HCT116 (cell line): ENCODE measurements around the gene VSTM2B. TPM values are rescaled to one million over a fixed set of nuclear protein-coding genes. Genes with fewer than 3 reads are reported as not detected.

Source experiments
- ATAC-seq: fragments of 200-7000 bp; cut with Tn5 transposase; 2 replicates; pipeline ENCODE4 v1.9.1; 2020; ENCODE audit warnings: mild to moderate bottlenecking, moderate library complexity
- BruUV-seq: library from RNA; stranded (reverse); fragments of 400-500 nt; replicated peaks from 2 replicates; lab custom pipeline; 2021; lab: Mats Ljungman, UMichigan
- CTCF ChIA-PET: fragments of 300-600 bp; sonication (Branson Sonifier 250); formaldehyde crosslinking; loops from one replicate; lab custom pipeline; 2021; ENCODE audit warnings: antibody characterized with exemption; lab: Charles Lee
- POLR2A ChIA-PET: fragments of 300-600, 350-600 bp; sonication (Branson Sonifier 250); formaldehyde crosslinking; loops from one replicate; lab custom pipeline; 2021; ENCODE audit warnings: antibody characterized with exemption; lab: Charles Lee
- RAD21 ChIA-PET, 2 experiments: fragments of 300-600 bp; sonication (Branson Sonifier 250); formaldehyde crosslinking; loops; one replicate each; lab custom pipeline; 2023; ENCODE audit warnings: low total read pairs in 2 of 2; ENCODE audit not compliant: uncharacterized antibody in 2 of 2, unreplicated experiment in 2 of 2, low non-redundant PET in 1 of 2; lab: Charles Lee
- DNase-seq: peaks from one replicate; pipeline ENCODE4 v3.0.0-alpha.2; 2010; ENCODE audit warnings: low read depth, low spot score
- H2AFZ ChIP-seq: fragments of 200-600 bp; shearing (Covaris generic), sonication (generic); 2 replicates; pipeline ENCODE4 v1.6.1; 2017; ENCODE audit warnings: low read depth, mixed run types, mixed read lengths, antibody characterized with exemption, low read length; ENCODE audit not compliant: poor library complexity, severe bottlenecking
- H3K27ac ChIP-seq: 2 replicates; pipeline ENCODE4 v1.5.1; 2012; ENCODE audit warnings: low read depth, low read length
- H3K27me3 ChIP-seq: fragments of 200-600 bp; sonication (generic); 2 replicates; pipeline ENCODE4 v1.6.1; 2016; ENCODE audit warnings: mixed run types, low read length, mixed read lengths; ENCODE audit not compliant: insufficient read depth
- H3K36me3 ChIP-seq, 2 experiments: fragments of 200-500 bp in 1 of 2; fragments of 200-600 bp in 1 of 2; sonication (Bioruptor generic) in 1 of 2; sonication (generic) in 1 of 2; 2 replicates each; pipeline versions ENCODE4 v1.5.1 to v1.6.1; 2014 to 2016; ENCODE audit warnings: low read length in 2 of 2, inconsistent platforms in 1 of 2, mixed read lengths in 1 of 2, mixed run types in 1 of 2; ENCODE audit not compliant: insufficient read depth in 2 of 2, control insufficient read depth in 1 of 2
- H3K4me1 ChIP-seq, 2 experiments: fragments of 200-600 bp in 1 of 2; sonication (generic) in 1 of 2; 2 replicates each; pipeline versions ENCODE4 v1.5.1 to v1.6.1; 2012 to 2017; ENCODE audit warnings: low read length in 2 of 2, inconsistent platforms in 1 of 2, mild to moderate bottlenecking in 1 of 2, mixed read lengths in 1 of 2, mixed run types in 1 of 2, moderate library complexity in 1 of 2; ENCODE audit not compliant: insufficient read depth in 2 of 2, control insufficient read depth in 1 of 2
- H3K4me2 ChIP-seq: fragments of 200-600 bp; sonication (generic); 2 replicates; pipeline ENCODE4 v1.6.1; 2017; ENCODE audit warnings: mixed run types, low read length, mixed read lengths
- H3K4me3 ChIP-seq, 2 experiments: fragments of 200-600 bp in 1 of 2; sonication (generic) in 1 of 2; replicated peaks in 1 of 2; 2 replicates each; pipeline ENCODE4 v1.5.1; 2011 to 2016; ENCODE audit warnings: low read length in 2 of 2, control low read depth in 1 of 2, low read depth in 1 of 2, mild to moderate bottlenecking in 1 of 2, mixed read lengths in 1 of 2, mixed run types in 1 of 2
- H3K79me2 ChIP-seq: fragments of 200-600 bp; sonication (generic); 2 replicates; pipeline ENCODE4 v1.6.1; 2017; ENCODE audit warnings: mild to moderate bottlenecking, mixed run types, low read length, moderate library complexity, mixed read lengths; ENCODE audit not compliant: insufficient read depth
- H3K9ac ChIP-seq: fragments of 200-600 bp; sonication (generic); 2 replicates; pipeline ENCODE4 v1.6.1; 2016; ENCODE audit warnings: low read length, mixed read lengths
- H3K9me2 ChIP-seq: fragments of 200-600 bp; sonication (generic), shearing (Covaris generic); 2 replicates; pipeline ENCODE4 v1.6.1; 2017; ENCODE audit warnings: mixed run types, mild to moderate bottlenecking, moderate library complexity; ENCODE audit not compliant: insufficient read depth
- H3K9me3 ChIP-seq, 2 experiments: fragments of 200-500 bp in 1 of 2; fragments of 200-600 bp in 1 of 2; sonication (Bioruptor generic) in 1 of 2; sonication (generic) in 1 of 2; 2 replicates each; pipeline ENCODE4 v1.6.1; 2014 to 2017; ENCODE audit warnings: low read length in 2 of 2, mixed read lengths in 2 of 2, inconsistent platforms in 1 of 2, low read depth in 1 of 2, mild to moderate bottlenecking in 1 of 2, mixed run types in 1 of 2, moderate library complexity in 1 of 2; ENCODE audit not compliant: control insufficient read depth in 1 of 2, insufficient read depth in 1 of 2
- H4K20me1 ChIP-seq: fragments of 200-600 bp; sonication (generic), shearing (Covaris generic); 2 replicates; pipeline ENCODE4 v1.6.1; 2017; ENCODE audit warnings: mixed run types, mild to moderate bottlenecking, moderate library complexity; ENCODE audit not compliant: insufficient read depth
- ELF1 ChIP-seq: IDR thresholded peaks from 2 replicates; pipeline ENCODE4 v1.6.1; 2012; ENCODE audit warnings: low read depth, borderline replicate concordance
- EZH2 ChIP-seq: fragments of 200-600 bp; sonication (generic); IDR thresholded peaks from 2 replicates; pipeline ENCODE4 v1.6.1; 2017; ENCODE audit warnings: antibody characterized with exemption, mixed run types
- EZH2phosphoT487 ChIP-seq: fragments of 200-600 bp; IDR thresholded peaks from 2 replicates; pipeline ENCODE4 v1.6.1; 2018; ENCODE audit warnings: antibody characterized with exemption, borderline replicate concordance
- FOSL1 ChIP-seq: IDR thresholded peaks from 2 replicates; pipeline ENCODE4 v1.6.1; 2012; ENCODE audit warnings: low read depth
- JUND ChIP-seq: IDR thresholded peaks from 2 replicates; pipeline ENCODE4 v1.6.1; 2012
- POLR2A ChIP-seq: IDR thresholded peaks from 2 replicates; pipeline ENCODE4 v1.7.0; 2011; ENCODE audit warnings: borderline replicate concordance; ENCODE audit not compliant: insufficient read depth, insufficient read length; ENCODE audit errors: extremely low read depth
- POLR2AphosphoS5 ChIP-seq: IDR thresholded peaks from 2 replicates; pipeline ENCODE4 v1.6.1; 2011; ENCODE audit warnings: mild to moderate bottlenecking, low read depth, low read length, moderate library complexity
- RAD21 ChIP-seq: IDR thresholded peaks from 2 replicates; pipeline ENCODE4 v1.6.1; 2012; ENCODE audit warnings: low read depth, mild to moderate bottlenecking
- SIN3A ChIP-seq: IDR thresholded peaks from 2 replicates; pipeline ENCODE4 v1.6.1; 2012; ENCODE audit warnings: low read depth
- SRF ChIP-seq: IDR thresholded peaks from 2 replicates; pipeline ENCODE4 v1.6.1; 2012; ENCODE audit warnings: low read depth
- TCF7L2 ChIP-seq: IDR thresholded peaks from 2 replicates; pipeline ENCODE4 v1.7.0; 2011; ENCODE audit warnings: borderline replicate concordance, inconsistent platforms; ENCODE audit not compliant: insufficient read depth, insufficient read length; ENCODE audit errors: extremely low read depth
- YY1 ChIP-seq: IDR thresholded peaks from 2 replicates; pipeline ENCODE4 v1.6.1; 2011; ENCODE audit warnings: low read length, low read depth, moderate library complexity, mild to moderate bottlenecking; ENCODE audit not compliant: insufficient replicate concordance; ENCODE audit errors: extremely low read depth
- ZNF274 ChIP-seq: fragments of 200-500 bp; sonication (Bioruptor generic); IDR thresholded peaks from 2 replicates; pipeline ENCODE4 v1.6.1; 2014; ENCODE audit warnings: mild to moderate bottlenecking, low read depth, low read length, inconsistent platforms
- intact Hi-C: fragments of 100-400 bp; cut with micrococcal nuclease; formaldehyde crosslinking; loops from 2 replicates; pipeline ENCODE4 v1.10.0; 2022
- total RNA-seq: library from RNA; stranded (reverse); gene quantifications from one replicate; pipeline ENCODE4 v1.2.1, GENCODE V29; 2021; ENCODE audit not compliant: unreplicated experiment
- TF ChIP-seq, protein P1 (sequence below): IDR thresholded peaks from 2 replicates; pipeline ENCODE4 v1.6.1; 2012; ENCODE audit warnings: low read depth
- TF ChIP-seq, protein P2 (sequence below): IDR thresholded peaks from 2 replicates; pipeline ENCODE4 v1.6.1; 2011; ENCODE audit warnings: mild to moderate bottlenecking, low read length, moderate library complexity; ENCODE audit not compliant: insufficient replicate concordance; ENCODE audit errors: extremely low read depth
- TF ChIP-seq, protein P3 (sequence below): IDR thresholded peaks from 2 replicates; pipeline ENCODE4 v1.6.1; 2012
- TF ChIP-seq, protein P4 (sequence below): IDR thresholded peaks from 2 replicates; pipeline ENCODE4 v1.6.1; 2012

Gene VSTM2B
- total RNA-seq, 1 experiment from 2014 or later: not detected

GRCh38 chr19:29561601-29562000, 35.8 kb downstream of the VSTM2B start:
- no peaks in the 10 kb centered on the region for H3K79me2 ChIP-seq
- no peak overlapping the region for H3K4me3 ChIP-seq
- DNase-seq (no peak), ATAC-seq (no peak)
- TF ChIP-seq JUND: no peak
- TF ChIP-seq ZNF274: no peak
- TF ChIP-seq, protein P1, sequence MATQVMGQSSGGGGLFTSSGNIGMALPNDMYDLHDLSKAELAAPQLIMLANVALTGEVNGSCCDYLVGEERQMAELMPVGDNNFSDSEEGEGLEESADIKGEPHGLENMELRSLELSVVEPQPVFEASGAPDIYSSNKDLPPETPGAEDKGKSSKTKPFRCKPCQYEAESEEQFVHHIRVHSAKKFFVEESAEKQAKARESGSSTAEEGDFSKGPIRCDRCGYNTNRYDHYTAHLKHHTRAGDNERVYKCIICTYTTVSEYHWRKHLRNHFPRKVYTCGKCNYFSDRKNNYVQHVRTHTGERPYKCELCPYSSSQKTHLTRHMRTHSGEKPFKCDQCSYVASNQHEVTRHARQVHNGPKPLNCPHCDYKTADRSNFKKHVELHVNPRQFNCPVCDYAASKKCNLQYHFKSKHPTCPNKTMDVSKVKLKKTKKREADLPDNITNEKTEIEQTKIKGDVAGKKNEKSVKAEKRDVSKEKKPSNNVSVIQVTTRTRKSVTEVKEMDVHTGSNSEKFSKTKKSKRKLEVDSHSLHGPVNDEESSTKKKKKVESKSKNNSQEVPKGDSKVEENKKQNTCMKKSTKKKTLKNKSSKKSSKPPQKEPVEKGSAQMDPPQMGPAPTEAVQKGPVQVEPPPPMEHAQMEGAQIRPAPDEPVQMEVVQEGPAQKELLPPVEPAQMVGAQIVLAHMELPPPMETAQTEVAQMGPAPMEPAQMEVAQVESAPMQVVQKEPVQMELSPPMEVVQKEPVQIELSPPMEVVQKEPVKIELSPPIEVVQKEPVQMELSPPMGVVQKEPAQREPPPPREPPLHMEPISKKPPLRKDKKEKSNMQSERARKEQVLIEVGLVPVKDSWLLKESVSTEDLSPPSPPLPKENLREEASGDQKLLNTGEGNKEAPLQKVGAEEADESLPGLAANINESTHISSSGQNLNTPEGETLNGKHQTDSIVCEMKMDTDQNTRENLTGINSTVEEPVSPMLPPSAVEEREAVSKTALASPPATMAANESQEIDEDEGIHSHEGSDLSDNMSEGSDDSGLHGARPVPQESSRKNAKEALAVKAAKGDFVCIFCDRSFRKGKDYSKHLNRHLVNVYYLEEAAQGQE: no peak
- no peak for TF ChIP-seq ELF1
- TF ChIP-seq EZH2: no peak
- TF ChIP-seq FOSL1: no peak
- TF ChIP-seq, protein P2, sequence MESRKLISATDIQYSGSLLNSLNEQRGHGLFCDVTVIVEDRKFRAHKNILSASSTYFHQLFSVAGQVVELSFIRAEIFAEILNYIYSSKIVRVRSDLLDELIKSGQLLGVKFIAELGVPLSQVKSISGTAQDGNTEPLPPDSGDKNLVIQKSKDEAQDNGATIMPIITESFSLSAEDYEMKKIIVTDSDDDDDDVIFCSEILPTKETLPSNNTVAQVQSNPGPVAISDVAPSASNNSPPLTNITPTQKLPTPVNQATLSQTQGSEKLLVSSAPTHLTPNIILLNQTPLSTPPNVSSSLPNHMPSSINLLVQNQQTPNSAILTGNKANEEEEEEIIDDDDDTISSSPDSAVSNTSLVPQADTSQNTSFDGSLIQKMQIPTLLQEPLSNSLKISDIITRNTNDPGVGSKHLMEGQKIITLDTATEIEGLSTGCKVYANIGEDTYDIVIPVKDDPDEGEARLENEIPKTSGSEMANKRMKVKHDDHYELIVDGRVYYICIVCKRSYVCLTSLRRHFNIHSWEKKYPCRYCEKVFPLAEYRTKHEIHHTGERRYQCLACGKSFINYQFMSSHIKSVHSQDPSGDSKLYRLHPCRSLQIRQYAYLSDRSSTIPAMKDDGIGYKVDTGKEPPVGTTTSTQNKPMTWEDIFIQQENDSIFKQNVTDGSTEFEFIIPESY: no peak
- TF ChIP-seq, protein P3, sequence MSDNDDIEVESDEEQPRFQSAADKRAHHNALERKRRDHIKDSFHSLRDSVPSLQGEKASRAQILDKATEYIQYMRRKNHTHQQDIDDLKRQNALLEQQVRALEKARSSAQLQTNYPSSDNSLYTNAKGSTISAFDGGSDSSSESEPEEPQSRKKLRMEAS: no peak
- no peak for TF ChIP-seq SIN3A
- no peak for TF ChIP-seq POLR2AphosphoS5
- TF ChIP-seq YY1: no peak
- no peak for TF ChIP-seq TCF7L2
- TF ChIP-seq SRF: no peak
- TF ChIP-seq EZH2phosphoT487: no peak
- TF ChIP-seq, protein P4, sequence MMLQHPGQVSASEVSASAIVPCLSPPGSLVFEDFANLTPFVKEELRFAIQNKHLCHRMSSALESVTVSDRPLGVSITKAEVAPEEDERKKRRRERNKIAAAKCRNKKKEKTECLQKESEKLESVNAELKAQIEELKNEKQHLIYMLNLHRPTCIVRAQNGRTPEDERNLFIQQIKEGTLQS: no peak
- no peak for TF ChIP-seq RAD21
- TF ChIP-seq POLR2A: no peak
- H3K27me3 ChIP-seq: peaks cover 28% of the 10 kb centered on the region
- no peak overlapping the region for H3K9ac ChIP-seq
- H3K9me3 ChIP-seq: no peaks in the 10 kb centered on the region
- no peak overlapping the region for H3K4me2 ChIP-seq
- H3K9me2 ChIP-seq: no peaks in the 10 kb centered on the region
- no peaks in the 10 kb centered on the region for H3K36me3 ChIP-seq
- RAD21 ChIA-PET: no interaction called here
- POLR2A ChIA-PET: no interaction called here
- H3K27ac ChIP-seq: no peak overlapping the region
- H3K4me1 ChIP-seq: no peaks in the 10 kb centered on the region
- CTCF ChIA-PET: no interaction called here
- intact Hi-C loops: no loop called here
- no TSS peak for BruUV-seq
- no peak overlapping the region for H2AFZ ChIP-seq
- no peaks in the 10 kb centered on the region for H4K20me1 ChIP-seq
